Vagina (tissue), 2 donors: ENCODE data around the gene TM9SF2. TPM values are rescaled to one million over a fixed set of nuclear protein-coding genes. Genes with fewer than 3 reads are reported as not detected.

Experiments used
- DNase-seq, 2 donors: peaks; one replicate each; pipeline ENCODE4 v3.0.0-alpha.2; 2017; ENCODE audit errors: extremely low spot score in 2 of 2
- H3K27ac ChIP-seq: fragments of 200-600 bp; sonication (generic); one replicate; pipeline ENCODE4 v1.5.1; 2019
- H3K27me3 ChIP-seq: fragments of 200-600 bp; sonication (generic); one replicate; pipeline ENCODE4 v1.5.1; 2019
- H3K36me3 ChIP-seq, 2 donors: fragments of 200-600 bp; sonication (generic); one replicate each; pipeline ENCODE4 v1.5.1; 2017 to 2019
- H3K4me1 ChIP-seq: fragments of 200-600 bp; sonication (generic); one replicate; pipeline ENCODE4 v1.5.1; 2019
- H3K4me3 ChIP-seq, 2 donors: fragments of 200-600 bp; sonication (generic); 1 replicate in 1 of 2; 2 replicates in 1 of 2; pipeline ENCODE4 v1.5.1; 2016 to 2019
- H3K9me3 ChIP-seq: fragments of 200-600 bp; sonication (generic); one replicate; pipeline ENCODE4 v1.5.1; 2019
- CTCF ChIP-seq, 3 experiments: fragments of 450-650 bp in 2 of 3; fragments of 200-600 bp in 1 of 3; sonication (generic) in 1 of 3; IDR thresholded peaks; one replicate each; pipeline ENCODE4 v1.5.1; 2017 to 2019; ENCODE audit warnings: antibody characterized with exemption in 3 of 3, mild to moderate bottlenecking in 2 of 3, moderate library complexity in 2 of 3
- POLR2A ChIP-seq, 2 donors: fragments of 450-650 bp; IDR thresholded peaks; one replicate each; pipeline ENCODE4 v1.6.1; 2017; ENCODE audit warnings: antibody characterized with exemption in 2 of 2, mild to moderate bottlenecking in 2 of 2, moderate library complexity in 2 of 2
- POLR2AphosphoS5 ChIP-seq, 2 donors: sonication (generic); formaldehyde crosslinking; IDR thresholded peaks; one replicate each; pipeline ENCODE4 v1.9.0; 2017; ENCODE audit warnings: antibody characterized with exemption in 2 of 2, mild to moderate bottlenecking in 2 of 2, low read depth in 1 of 2; ENCODE audit not compliant: insufficient read depth in 1 of 2
- intact Hi-C: fragments of 100-400 bp; cut with DNase I; formaldehyde crosslinking; loops from one replicate; pipeline ENCODE4 v1.15.1; 2023
- total RNA-seq: library from RNA; depleted of rRNA; stranded (reverse); fragments of >200 nt; gene quantifications from one replicate; pipeline ENCODE4 v1.2.3, GENCODE V29; 2016

TM9SF2 gene
- total RNA-seq, 1 donor from 2014 or later, result 59.2 TPM

GRCh38 chr13:99555149-99555548 lies 53.9 kb downstream of the TM9SF2 start:
- Histone ChIP-seq H3K9me3 (no peaks in the 10 kb centered on the region), H3K27ac (no peak overlapping the region), H3K4me1 (no peaks in the 10 kb centered on the region), H3K27me3 (no peaks in the 10 kb centered on the region), H3K36me3 (peaks cover 0 to 58% of the 10 kb centered on the region in 2 donors), H3K4me3 (no peak overlapping the region)
- TF ChIP-seq POLR2A (IDR thresholded peaks at IDR 0.05) (no peak), CTCF (IDR thresholded peaks at IDR 0.05) (no peak), POLR2AphosphoS5 (IDR thresholded peaks at IDR 0.05; ENCODE audit: insufficient read depth in 1 of 2, low read depth in 1 of 2) (no peak)
- DNase-seq, result no peak
- intact Hi-C loops, result no loop called here

- Histone ChIP-seq H3K9me3 (no peaks in the 10 kb centered on the region), H3K36me3 (peaks cover 0 to 46% of the 10 kb centered on the region in 2 donors), H3K4me3 (no peak overlapping the region), H3K27ac (no peak overlapping the region), H3K27me3 (no peaks in the 10 kb centered on the region), H3K4me1 (no peaks in the 10 kb centered on the region)
- intact Hi-C loops, result no loop called here
- no peak for DNase-seq
- TF ChIP-seq CTCF (IDR thresholded peaks at IDR 0.05), result no peak
- no peak for TF ChIP-seq POLR2A (IDR thresholded peaks at IDR 0.05)
- no peak for TF ChIP-seq POLR2AphosphoS5 (IDR thresholded peaks at IDR 0.05; ENCODE audit: insufficient read depth in 1 of 2, low read depth in 1 of 2)
These were observed 55.7 kb downstream of the TM9SF2 start for GRCh38 chr13:99556867-99557443.

GRCh38 chr13:99558570-99559180 lies 57.4 kb downstream of the TM9SF2 start:
- H3K9me3 ChIP-seq, result no peaks in the 10 kb centered on the region
- peaks cover 0 to 31% of the 10 kb centered on the region in 2 donors for H3K36me3 ChIP-seq
- no peak overlapping the region for H3K4me3 ChIP-seq
- no peak overlapping the region for H3K27ac ChIP-seq
- no peaks in the 10 kb centered on the region for H3K27me3 ChIP-seq
- no peak for TF ChIP-seq POLR2AphosphoS5 (IDR thresholded peaks at IDR 0.05; ENCODE audit: insufficient read depth in 1 of 2, low read depth in 1 of 2)
- no peak for TF ChIP-seq CTCF (IDR thresholded peaks at IDR 0.05)
- no peak for TF ChIP-seq POLR2A (IDR thresholded peaks at IDR 0.05)
- intact Hi-C loops, result no loop called here
- no peak for DNase-seq
- no peaks in the 10 kb centered on the region for H3K4me1 ChIP-seq

GRCh38 chr13:99559560-99559959 lies 58.3 kb downstream of the TM9SF2 start:
- no peak for DNase-seq
- TF ChIP-seq CTCF (IDR thresholded peaks at IDR 0.05), result no peak
- no peak for TF ChIP-seq POLR2AphosphoS5 (IDR thresholded peaks at IDR 0.05; ENCODE audit: insufficient read depth in 1 of 2, low read depth in 1 of 2)
- TF ChIP-seq POLR2A (IDR thresholded peaks at IDR 0.05), result no peak
- no peak overlapping the region for H3K27ac ChIP-seq
- no peaks in the 10 kb centered on the region for H3K27me3 ChIP-seq
- no peak overlapping the region for H3K4me3 ChIP-seq
- no peaks in the 10 kb centered on the region for H3K9me3 ChIP-seq
- intact Hi-C loops, result no loop called here
- peaks cover 0 to 22% of the 10 kb centered on the region in 2 donors for H3K36me3 ChIP-seq
- no peaks in the 10 kb centered on the region for H3K4me1 ChIP-seq

- H3K9me3 ChIP-seq, result no peaks in the 10 kb centered on the region
- intact Hi-C loops, result no loop called here
These were observed 62.1 kb downstream of the TM9SF2 start for GRCh38 chr13:99563404-99563803.

More at GRCh38 chr13:99563404-99563803, 62.1 kb downstream of the TM9SF2 start:
- DNase-seq, result no peak
- no peak overlapping the region for H3K27ac ChIP-seq
- H3K36me3 ChIP-seq, result peaks cover 0 to 13% of the 10 kb centered on the region in 2 donors
- no peaks in the 10 kb centered on the region for H3K4me1 ChIP-seq
- no peaks in the 10 kb centered on the region for H3K27me3 ChIP-seq
- no peak overlapping the region for H3K4me3 ChIP-seq
- TF ChIP-seq CTCF (IDR thresholded peaks at IDR 0.05) (no peak), POLR2AphosphoS5 (IDR thresholded peaks at IDR 0.05; ENCODE audit: insufficient read depth in 1 of 2, low read depth in 1 of 2) (no peak), POLR2A (IDR thresholded peaks at IDR 0.05) (no peak)
